GM10248 (cell line): ENCODE data around the gene ABR.

Experiments used
- CTCF ChIA-PET: fragments of 300-600 bp; sonication (Branson Sonifier 250); formaldehyde crosslinking; extraction: SDS; loops from one replicate; lab custom pipeline; 2021; ENCODE audit warnings: antibody characterized with exemption; lab: Yijun Ruan, JAX
- POLR2A ChIA-PET: fragments of 350-650 bp; sonication (Branson Sonifier 250); formaldehyde crosslinking; extraction: SDS; loops from one replicate; lab custom pipeline; 2020; ENCODE audit warnings: antibody characterized with exemption; lab: Yijun Ruan, JAX
- DNase-seq: peaks from one replicate; pipeline ENCODE4 v3.0.0; 2012; ENCODE audit errors: extremely low spot score
- CTCF ChIP-seq: IDR thresholded peaks from 2 replicates; pipeline ENCODE4 v1.5.1; 2012; ENCODE audit warnings: mild to moderate bottlenecking, low read depth; ENCODE audit errors: extremely low read depth, missing control alignments, control extremely low read depth

ABR gene

GRCh38 chr17:1126250-1126797 lies 53.5 kb downstream of the ABR start:
- ChIA-PET CTCF (interaction anchor here (8.1 kb wide), 1 partner anchor 61 kb away, joined by 153 read pairs; no protein-coding TSS in a partner anchor), POLR2A (no interaction called here)
- TF ChIP-seq CTCF: no peak
- no peak for DNase-seq

- POLR2A ChIA-PET: no interaction called here
- CTCF ChIA-PET: interaction anchor here (8.1 kb wide), 1 partner anchor 61 kb away, joined by 153 read pairs; no protein-coding TSS in a partner anchor
- DNase-seq: no peak
- no peak for TF ChIP-seq CTCF
These were observed 54.0 kb downstream of the ABR start for GRCh38 chr17:1125788-1126145.

GRCh38 chr17:1124896-1125787 lies 54.6 kb downstream of the ABR start:
- POLR2A ChIA-PET: interaction anchor here (0.7 kb wide), 1 partner anchor 272 kb away, joined by 3 read pairs; no protein-coding TSS in a partner anchor
- no peak for DNase-seq
- CTCF ChIA-PET: interaction anchor here (0.9 to 8.1 kb wide), 3 partner anchors 28 to 73 kb away, joined by 3 to 153 read pairs (median 3); no protein-coding TSS in a partner anchor
- no peak for TF ChIP-seq CTCF

- CTCF ChIA-PET: interaction anchor here (0.9 to 8.1 kb wide), 9 partner anchors 13 to 525 kb away, joined by 3 to 153 read pairs (median 6); partner anchors contain the start of gene RILP
- POLR2A ChIA-PET: interaction anchor here (0.7 kb wide), 1 partner anchor 273 kb away, joined by 3 read pairs; no protein-coding TSS in a partner anchor
- no peak for TF ChIP-seq CTCF
- DNase-seq: no peak
These were observed 55.7 kb downstream of the ABR start for GRCh38 chr17:1123921-1124715.

- ChIA-PET POLR2A (no interaction called here), CTCF (interaction anchor here (0.9 to 8.1 kb wide), 19 partner anchors 12 to 526 kb away, joined by 3 to 153 read pairs (median 7); partner anchors contain the start of genes INPP5K and RILP)
- TF ChIP-seq CTCF: no peak
- no peak for DNase-seq
These were observed 56.4 kb downstream of the ABR start for GRCh38 chr17:1123393-1123831.
